Measurements from ENCODE around the gene EHMT1. TPM values are rescaled to one million over a fixed set of nuclear protein-coding genes. Genes with fewer than 3 reads are reported as not detected.
A peak's percentile ranks its signal among the peaks of the same experiment; 100 is the strongest.
"Not testable (repeated sequence)": the region's sequence is repeated elsewhere in the genome, so short reads cannot be mapped to it uniquely, and the experiment has no call there.

The EHMT1 gene
- total RNA-seq, 1 donor from 2014 or later, result 162 TPM

DNA sequence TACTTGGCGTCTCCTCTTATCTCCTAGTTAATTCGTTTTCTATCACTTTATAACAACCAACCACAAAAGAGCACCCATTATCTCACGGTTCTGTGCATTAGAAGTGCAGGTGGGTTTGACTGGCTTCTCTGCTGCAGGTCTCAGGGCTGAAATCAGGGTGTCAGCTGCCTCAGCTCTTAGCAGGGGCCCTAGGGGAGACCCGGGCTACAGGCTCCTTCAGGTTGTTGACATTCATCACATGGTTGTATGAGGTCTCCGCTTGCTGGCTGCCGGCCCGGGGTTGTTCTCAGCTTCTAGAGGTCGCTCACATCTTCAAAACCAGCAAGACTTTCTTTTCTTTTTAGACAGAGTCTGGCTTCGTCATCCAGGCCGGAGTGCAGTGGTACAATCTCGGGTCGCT lies 25.6 kb upstream of the EHMT1 start:
- Mint-ChIP-seq H3K4me1 (ENCODE audit: low read depth, unreplicated experiment) (peaks cover 3% of the 10 kb centered on the region), H3K27me3 (ENCODE audit: unreplicated experiment) (peaks cover 2% of the 10 kb centered on the region), H3K9me3 (ENCODE audit: unreplicated experiment) (peaks cover 5% of the 10 kb centered on the region), H3K27ac (ENCODE audit: unreplicated experiment) (no peak overlapping the region), H3K36me3 (ENCODE audit: unreplicated experiment) (no peaks in the 10 kb centered on the region), H3K4me3 (ENCODE audit: unreplicated experiment) (peak overlapping the region; percentile 14)
- no peak for DNase-seq
- TF ChIP-seq, protein P1, sequence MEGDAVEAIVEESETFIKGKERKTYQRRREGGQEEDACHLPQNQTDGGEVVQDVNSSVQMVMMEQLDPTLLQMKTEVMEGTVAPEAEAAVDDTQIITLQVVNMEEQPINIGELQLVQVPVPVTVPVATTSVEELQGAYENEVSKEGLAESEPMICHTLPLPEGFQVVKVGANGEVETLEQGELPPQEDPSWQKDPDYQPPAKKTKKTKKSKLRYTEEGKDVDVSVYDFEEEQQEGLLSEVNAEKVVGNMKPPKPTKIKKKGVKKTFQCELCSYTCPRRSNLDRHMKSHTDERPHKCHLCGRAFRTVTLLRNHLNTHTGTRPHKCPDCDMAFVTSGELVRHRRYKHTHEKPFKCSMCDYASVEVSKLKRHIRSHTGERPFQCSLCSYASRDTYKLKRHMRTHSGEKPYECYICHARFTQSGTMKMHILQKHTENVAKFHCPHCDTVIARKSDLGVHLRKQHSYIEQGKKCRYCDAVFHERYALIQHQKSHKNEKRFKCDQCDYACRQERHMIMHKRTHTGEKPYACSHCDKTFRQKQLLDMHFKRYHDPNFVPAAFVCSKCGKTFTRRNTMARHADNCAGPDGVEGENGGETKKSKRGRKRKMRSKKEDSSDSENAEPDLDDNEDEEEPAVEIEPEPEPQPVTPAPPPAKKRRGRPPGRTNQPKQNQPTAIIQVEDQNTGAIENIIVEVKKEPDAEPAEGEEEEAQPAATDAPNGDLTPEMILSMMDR (IDR thresholded peaks at IDR 0.05; ENCODE audit: partially characterized antibody, unreplicated experiment), result no peak

DNA sequence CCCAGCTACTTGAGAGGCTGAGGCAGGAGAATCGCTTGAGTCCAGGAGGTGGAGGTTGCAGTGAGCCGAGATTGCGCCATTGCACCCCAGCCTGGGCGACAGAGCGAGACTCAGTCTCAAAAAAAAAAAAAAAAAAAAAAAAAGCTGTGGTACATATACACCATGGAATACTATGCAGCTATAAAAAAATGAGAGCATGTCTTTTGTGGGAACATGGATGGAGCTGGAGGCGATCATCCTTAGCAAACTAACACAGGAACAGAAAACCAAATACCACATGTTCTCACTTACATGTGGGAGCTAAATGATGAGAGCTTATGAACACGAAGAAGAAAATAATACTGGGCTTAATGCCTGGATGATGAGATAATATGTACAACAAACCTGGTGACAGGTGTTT lies 22.2 kb upstream of the EHMT1 start:
- H3K27ac Mint-ChIP-seq (ENCODE audit: unreplicated experiment); H3K9me3 Mint-ChIP-seq (ENCODE audit: unreplicated experiment); DNase-seq; H3K27me3 Mint-ChIP-seq (ENCODE audit: unreplicated experiment); H3K4me1 Mint-ChIP-seq (ENCODE audit: low read depth, unreplicated experiment); H3K36me3 Mint-ChIP-seq (ENCODE audit: unreplicated experiment); H3K4me3 Mint-ChIP-seq (ENCODE audit: unreplicated experiment): not testable (repeated sequence)

DNA sequence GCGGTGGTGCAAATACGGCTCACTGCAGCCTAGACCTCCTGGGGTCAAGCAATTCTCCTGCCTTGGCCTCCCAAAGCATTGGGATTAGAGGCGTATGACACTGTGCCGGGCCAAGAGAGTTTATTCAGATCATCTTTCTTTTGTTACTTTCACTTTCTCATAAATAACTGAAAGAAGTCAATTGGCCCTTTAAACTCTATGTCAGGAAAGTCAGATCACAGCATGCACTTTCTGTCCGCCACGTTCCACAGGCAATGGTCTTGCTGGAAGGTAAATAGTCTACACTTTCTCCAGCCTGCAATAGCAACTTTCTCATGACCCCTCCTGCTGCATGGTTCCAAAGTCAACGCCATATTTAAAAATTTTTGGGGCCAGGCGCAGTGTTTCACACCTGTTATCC lies 19.9 kb upstream of the EHMT1 start:
- no peak for DNase-seq
- Mint-ChIP-seq H3K4me3 (ENCODE audit: unreplicated experiment) (no peak overlapping the region), H3K4me1 (ENCODE audit: low read depth, unreplicated experiment) (peaks cover 6% of the 10 kb centered on the region), H3K27me3 (ENCODE audit: unreplicated experiment) (peaks cover 9% of the 10 kb centered on the region), H3K36me3 (ENCODE audit: unreplicated experiment) (no peaks in the 10 kb centered on the region), H3K27ac (ENCODE audit: unreplicated experiment) (no peak overlapping the region), H3K9me3 (ENCODE audit: unreplicated experiment) (no peaks in the 10 kb centered on the region)
- TF ChIP-seq, protein P1 (IDR thresholded peaks at IDR 0.05; ENCODE audit: partially characterized antibody, unreplicated experiment), result no peak

DNA sequence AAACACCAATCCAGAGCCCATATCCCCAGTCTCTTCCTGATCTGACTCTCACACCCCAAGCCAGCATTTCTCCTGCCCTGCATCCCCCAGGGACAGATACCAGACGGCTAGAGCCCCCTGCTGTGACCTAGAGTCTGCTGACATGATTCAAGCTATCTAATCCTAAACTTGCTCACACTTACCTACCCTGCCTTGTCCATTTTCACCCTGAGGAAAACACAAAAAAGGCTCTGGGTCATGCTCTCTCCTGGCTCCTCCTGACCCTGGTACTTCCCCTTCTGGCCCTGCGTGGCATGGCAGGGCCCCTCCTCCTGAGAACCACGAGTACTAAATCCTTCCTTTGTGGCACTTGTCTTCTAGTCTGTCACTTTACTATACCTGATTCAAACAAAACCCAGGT lies 16.1 kb upstream of the EHMT1 start:
- H3K36me3 Mint-ChIP-seq (ENCODE audit: unreplicated experiment), result no peaks in the 10 kb centered on the region
- TF ChIP-seq, protein P1 (IDR thresholded peaks at IDR 0.05; ENCODE audit: partially characterized antibody, unreplicated experiment), result no peak
- peaks cover 13% of the 10 kb centered on the region for H3K4me1 Mint-ChIP-seq (ENCODE audit: low read depth, unreplicated experiment)
- peak overlapping the region; percentile 7 for H3K27ac Mint-ChIP-seq (ENCODE audit: unreplicated experiment)
- no peak for DNase-seq
- peaks cover 13% of the 10 kb centered on the region for H3K27me3 Mint-ChIP-seq (ENCODE audit: unreplicated experiment)
- H3K4me3 Mint-ChIP-seq (ENCODE audit: unreplicated experiment), result peak overlapping the region; percentile 12
- H3K9me3 Mint-ChIP-seq (ENCODE audit: unreplicated experiment), result no peaks in the 10 kb centered on the region

DNA sequence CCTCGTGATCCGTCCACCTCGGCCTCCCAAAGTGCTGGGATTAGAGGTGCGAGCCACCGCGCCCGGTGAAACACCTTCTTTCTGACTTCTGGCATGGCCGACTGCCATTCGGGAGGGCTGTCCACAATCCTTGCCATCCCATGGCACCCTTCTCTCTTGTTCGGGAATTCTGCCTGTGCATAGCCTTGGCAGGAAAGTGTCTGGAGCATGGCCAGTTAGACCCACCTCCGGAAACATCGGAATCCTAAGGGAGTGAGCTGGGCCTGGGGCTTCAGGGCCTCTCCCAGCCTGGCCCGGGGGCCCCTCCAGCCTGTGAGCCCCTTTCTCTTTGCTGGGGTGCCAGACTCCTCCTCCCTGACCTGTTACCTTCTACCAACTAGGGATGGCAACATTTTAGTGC lies 14.9 kb upstream of the EHMT1 start:
- Mint-ChIP-seq H3K36me3 (ENCODE audit: unreplicated experiment) (no peaks in the 10 kb centered on the region), H3K9me3 (ENCODE audit: unreplicated experiment) (no peaks in the 10 kb centered on the region), H3K27ac (ENCODE audit: unreplicated experiment) (no peak overlapping the region), H3K4me3 (ENCODE audit: unreplicated experiment) (peak overlapping the region; percentile 67), H3K27me3 (ENCODE audit: unreplicated experiment) (peaks cover 12% of the 10 kb centered on the region), H3K4me1 (ENCODE audit: low read depth, unreplicated experiment) (peaks cover 13% of the 10 kb centered on the region)
- no peak for DNase-seq
- TF ChIP-seq, protein P1 (IDR thresholded peaks at IDR 0.05; ENCODE audit: partially characterized antibody, unreplicated experiment), result no peak
